Activated T-helper 1 cell treated with Interleukin-2 at 50 U/mL for 16 hours (primary cell): Measurements from ENCODE around the gene NT5DC4.
"Not testable (repeated sequence)": the region's sequence is repeated elsewhere in the genome, so short reads cannot be mapped to it uniquely, and the experiment has no call there.

Experiments
- DNase-seq: peaks from one replicate; pipeline ENCODE4 v3.0.0-alpha.2; 2020; ENCODE audit warnings: low read depth

The NT5DC4 gene

DNA sequence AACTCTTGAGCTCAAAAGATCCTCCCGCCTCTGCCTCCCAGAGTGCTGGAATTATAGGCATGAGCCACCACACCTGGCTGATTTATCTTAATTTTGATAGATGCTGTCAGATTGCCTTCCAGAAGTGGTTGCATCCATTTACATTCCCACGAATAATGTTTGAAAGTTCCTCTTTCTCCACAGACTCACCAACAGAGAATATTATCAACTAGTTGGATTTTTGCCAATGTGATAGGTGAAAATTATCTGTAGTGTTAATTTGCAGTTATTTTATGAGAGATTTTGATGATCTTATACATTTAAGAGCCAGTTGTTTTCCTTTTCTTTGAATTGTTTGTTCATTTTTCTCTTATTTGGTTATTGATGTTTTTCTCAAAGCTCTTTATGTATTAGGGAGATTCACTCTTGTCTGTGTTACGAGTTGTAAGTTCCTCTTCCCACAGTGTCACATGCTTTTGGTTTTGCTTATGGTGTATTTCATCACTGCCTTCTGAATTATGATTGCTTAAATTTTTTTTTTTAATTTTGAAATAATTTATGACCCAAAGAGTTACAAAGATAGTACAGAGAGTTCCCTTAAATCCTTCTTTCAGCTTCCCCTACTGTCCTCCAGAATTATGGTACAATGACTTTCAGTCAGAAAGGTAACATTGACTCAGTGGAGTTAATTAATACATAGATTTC lies 20.7 kb upstream of the NT5DC4 start:
- DNase-seq: no peak

DNA sequence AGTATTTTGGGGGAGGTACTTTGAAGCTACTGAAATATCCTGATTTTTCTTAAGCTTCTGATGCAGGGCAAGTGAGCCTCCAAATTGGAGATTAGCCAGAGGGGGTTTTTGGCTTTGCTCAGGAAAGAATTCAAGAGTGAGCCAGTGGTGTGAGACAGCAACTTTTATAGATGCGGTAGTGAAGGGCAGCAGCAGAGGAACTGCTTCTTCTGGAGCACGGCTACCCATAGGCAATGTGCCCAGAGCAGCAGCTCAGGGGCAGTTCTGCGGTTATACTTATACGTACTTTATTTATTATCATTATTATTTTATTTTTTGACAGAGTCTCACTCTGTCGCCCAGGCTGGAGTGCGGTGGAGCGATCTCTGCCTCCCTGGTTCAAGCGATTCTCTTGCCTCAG lies 19.8 kb upstream of the NT5DC4 start:
- DNase-seq: no peak

DNA sequence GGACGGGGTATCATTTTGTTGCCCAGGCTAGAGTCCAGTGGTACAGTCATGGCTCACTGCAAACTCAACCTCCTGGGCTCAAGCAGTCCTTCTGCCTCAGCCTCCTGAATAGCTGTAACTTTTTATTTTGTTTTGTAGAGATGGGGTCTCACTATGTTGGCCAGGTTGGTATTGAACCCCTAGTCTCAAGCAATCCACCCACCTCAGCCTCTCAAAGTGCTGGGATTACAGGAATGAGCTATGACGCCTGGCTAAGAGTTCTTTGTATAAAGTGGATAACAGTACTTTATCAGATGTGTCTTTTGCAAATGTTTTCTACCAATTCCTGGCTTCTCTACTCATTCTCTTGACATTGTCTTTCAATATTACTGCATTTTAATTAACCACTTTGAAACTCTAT lies 17.1 kb upstream of the NT5DC4 start:
- no peak for DNase-seq

- DNase-seq: no peak
Observed at GRCh38 chr2:112705575-112705974, 15.2 kb upstream of the NT5DC4 start.

DNA sequence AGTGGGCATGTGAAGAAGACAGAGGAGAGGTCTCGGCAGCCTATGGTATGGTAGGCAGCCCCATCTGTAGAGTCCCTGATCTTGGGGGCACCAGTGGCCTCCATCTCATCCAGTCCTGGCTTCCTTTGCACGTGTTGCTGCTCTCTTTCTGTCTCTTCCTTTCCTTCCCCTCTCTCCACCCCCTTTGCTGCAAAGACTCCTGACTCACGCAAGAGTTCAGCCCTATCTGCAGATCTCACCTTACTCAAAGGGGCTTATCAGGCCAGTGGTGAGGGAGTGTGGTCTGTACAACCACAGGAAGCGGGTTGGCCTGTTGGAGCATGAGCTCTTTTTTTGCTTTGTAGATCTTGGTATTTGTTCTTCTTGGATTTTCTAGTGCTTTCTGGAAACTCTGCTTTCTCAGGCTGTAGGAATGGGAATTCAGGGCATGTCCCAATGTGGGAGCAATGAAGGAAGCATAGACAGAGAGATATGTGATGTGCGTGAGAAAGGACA lies 14.6 kb upstream of the NT5DC4 start:
- no peak for DNase-seq

DNA sequence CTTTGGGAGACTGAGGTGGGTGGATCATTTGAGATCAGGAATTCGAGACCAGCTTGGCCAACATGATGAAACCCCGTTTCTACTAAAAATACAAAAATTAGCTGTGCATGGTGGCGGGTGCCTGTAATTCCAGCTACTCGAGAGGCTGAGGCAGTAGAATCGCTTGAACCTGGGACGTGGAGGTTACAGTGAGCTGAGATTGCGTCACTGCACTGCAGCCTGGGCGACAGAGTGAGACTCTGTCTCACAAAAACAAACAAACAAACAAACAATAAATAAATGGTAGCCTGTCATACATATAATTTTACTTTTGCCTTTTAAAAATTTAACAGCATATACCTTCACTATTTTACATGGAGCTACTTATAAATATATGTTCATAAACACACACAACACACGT lies 13.9 kb upstream of the NT5DC4 start:
- not testable (repeated sequence) for DNase-seq

DNA sequence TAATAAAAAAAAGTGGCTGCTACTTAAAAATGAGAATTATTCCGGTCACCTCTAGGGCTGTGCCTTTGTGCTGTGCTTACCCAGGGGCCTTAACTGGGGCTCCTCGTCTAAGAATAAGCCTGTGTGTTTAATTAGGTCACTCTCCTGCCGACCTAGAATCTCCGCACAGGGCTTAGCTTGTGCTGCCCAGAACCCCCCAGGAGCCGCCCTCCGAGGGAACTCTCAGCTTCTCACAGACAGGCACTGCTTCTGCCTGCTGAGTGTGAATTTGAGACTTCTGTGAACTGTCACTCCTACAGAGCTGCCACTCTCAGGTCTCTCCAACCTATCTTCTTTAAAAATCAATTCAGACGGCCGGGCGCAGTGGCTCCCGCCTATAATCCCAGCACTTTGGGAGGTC lies 11.9 kb upstream of the NT5DC4 start:
- DNase-seq: no peak

DNA sequence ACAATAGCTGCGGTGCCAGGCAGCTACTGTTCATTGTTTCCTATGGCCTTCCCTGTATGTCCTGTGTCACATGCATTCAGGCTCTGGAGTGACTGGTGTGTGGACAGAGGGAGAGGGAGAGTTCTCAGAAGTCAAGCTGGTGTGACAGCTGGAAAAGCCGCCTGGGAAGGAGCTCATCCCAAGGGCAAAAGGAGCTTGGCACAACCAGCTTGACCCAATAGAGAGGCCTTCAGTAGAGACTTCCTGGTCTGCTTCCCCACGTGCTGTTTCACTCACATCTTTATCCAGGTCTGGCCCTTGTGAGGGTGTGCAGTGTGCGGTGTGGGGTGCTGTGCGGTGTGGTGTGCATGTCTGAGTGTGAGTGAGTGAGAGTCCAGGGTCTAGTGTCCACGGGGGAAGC lies 11.1 kb upstream of the NT5DC4 start:
- DNase-seq: no peak

DNA sequence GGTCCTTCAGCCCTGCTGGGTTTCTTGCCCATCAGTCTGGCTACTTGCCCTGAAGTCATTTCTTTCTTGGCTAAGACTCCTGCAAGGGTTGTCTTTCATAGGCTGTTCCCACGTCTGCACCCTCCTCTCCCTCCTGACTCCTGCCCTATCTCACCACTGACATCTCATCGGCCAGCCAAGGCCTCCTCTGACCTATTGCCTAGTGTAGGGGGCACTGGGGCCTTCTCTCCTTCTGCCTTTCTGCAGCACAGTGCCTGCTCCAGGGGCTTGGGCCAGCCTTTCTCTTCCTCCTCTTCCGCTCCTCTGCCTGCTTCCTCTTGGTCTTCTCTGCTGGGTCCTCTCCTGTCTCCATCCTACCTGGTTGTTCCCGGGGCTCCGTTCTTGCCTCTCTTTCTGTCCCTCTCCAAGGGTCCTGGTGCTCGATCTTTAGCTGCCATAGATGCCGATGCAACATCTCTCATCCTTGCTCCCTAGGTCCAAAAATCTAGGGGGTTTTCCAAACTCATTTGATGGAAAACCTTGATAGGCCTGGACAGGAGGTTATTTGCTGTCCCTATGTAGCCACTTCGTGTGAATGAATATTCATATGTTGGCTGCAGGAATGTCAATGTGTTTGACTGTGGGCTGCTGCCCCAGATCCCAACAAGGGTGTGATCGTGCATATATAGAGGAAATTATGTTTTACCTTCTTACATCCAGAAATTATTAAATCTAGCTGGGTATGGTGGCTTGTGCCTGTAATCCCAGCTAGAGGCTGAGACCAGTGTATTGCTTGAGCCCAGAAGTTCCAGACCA lies 9.7 kb upstream of the NT5DC4 start:
- DNase-seq: no peak

DNA sequence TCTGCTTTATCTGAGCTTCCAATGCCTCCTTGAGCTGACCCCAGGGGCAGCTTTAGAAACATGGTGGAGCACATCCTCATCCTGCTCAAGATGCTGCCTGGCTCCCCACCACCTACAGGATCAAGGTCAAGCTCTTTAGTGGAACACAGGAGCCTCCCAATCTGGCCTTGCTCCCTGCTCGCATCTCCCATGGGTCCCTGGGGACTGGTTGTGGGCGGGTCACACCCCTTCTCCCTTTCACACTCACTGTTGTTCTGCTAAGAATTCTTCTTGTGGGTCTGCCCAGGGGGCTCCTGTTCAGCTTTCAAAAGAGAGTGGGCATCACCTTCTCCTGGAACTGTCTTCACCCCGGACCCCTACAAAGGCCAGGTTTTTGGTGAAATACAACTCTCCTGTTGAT lies 8.4 kb upstream of the NT5DC4 start:
- DNase-seq: no peak

DNA sequence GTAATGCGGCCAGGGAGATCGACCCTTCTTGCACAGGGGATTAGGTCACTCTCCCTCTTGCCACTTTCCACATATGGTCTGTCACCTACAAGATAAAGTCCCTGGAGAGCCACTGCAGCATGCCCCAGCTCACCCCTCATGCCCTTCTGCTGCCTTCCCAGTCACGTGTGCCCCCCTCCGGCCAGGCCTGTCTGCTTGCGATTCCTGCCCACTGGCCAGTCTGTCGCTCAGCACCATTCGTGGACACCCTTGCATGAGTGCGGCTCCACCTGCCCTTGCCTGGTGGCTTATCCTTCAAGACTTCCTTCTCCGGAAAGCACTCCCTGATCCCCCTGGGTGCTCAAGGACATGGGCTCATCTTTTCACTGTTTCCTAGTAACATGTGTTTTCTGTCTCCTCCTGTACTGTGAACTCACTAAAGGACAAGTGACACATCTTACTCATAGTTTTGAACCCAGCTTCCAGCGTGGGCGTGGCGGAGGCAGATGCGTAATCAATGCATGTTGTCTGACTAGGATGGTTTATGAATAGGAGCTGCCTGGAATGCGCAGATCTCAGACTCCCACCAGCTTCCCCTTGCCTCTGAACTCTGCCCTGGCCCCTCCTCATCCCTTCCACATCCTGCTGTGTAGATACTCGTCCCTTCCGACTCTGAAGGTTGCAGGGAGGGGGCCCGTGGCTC lies 7.8 kb upstream of the NT5DC4 start:
- no peak for DNase-seq

- DNase-seq: no peak
Observed at GRCh38 chr2:112713585-112713925, 7.3 kb upstream of the NT5DC4 start.

DNA sequence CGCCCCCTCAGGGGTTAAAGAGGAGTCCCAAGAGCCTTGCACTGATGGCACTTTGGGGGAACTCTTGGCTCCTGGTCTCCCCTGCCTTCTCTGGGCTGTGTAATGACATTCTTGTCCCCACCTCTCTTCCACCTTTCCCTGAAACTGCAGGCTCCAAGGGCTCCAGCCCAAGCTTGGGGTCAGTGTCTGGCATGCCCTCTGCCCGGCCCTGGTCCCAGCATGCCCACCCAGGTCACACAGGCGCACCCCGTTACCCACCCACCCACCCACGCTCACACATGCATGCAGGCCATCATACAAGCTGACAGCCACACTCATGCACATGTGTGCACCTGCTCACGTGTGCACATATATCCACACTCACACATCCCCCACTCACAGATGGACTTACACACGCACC lies 6.9 kb upstream of the NT5DC4 start:
- no peak for DNase-seq

GRCh38 chr2:112714331-112714730 lies 6.5 kb upstream of the NT5DC4 start:
- no peak for DNase-seq

DNA sequence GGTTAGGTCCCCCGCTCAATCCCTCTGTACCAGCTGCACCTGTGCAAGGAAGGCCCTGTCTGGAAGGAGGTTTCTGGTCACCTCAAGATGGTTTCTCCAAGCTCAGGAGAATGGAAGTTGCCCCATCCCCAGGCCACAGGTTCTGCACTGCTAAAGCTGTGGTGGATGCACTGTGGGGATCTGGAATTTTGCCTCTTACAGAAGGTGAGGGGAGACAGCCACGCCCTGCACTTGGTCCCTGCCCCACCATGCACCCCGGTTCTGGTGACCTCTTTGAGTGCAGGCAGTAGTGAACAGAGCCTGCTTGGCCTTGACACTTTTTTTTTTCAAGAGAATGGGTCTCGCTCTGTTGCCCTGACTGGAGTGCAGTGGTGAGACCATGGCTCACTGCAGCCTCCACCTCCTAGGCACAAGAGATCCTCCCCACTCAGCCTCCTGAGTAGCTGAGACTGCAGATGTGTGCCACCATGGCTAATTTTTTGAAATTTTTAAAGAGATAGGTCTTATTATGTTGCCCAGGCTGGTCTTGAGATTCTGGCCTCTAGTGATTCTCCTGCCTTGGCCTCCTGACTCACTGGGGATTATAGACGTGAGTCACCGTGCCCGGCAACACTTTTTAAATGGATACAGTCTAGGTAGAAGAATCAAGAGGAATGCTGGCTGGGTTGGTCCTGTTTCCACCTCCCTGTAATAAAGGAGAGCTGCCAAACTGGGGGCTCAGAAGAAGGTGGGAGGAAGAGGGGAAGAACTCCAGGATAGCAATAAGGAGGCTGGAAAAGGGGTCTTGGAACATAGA lies 5.8 kb upstream of the NT5DC4 start:
- DNase-seq: no peak

DNA sequence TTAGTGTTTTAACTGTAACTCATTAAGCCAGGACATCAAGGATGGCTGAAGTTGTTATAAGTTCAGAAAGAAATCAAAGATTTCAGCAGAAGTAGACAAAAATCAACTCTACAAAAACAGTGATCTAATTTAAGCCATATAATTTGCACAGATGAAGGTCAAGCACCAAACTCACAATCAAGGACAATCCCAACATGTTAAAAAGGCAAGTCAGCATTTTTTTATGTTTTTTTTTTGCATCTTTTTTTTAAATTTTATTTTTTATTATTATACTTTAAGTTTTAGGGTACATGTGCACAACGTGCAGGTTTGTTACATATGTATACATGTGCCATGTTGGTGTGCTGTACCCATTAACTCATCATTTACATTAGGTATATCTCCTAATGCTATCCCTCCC lies 4.7 kb upstream of the NT5DC4 start:
- DNase-seq: not testable (repeated sequence)

DNA sequence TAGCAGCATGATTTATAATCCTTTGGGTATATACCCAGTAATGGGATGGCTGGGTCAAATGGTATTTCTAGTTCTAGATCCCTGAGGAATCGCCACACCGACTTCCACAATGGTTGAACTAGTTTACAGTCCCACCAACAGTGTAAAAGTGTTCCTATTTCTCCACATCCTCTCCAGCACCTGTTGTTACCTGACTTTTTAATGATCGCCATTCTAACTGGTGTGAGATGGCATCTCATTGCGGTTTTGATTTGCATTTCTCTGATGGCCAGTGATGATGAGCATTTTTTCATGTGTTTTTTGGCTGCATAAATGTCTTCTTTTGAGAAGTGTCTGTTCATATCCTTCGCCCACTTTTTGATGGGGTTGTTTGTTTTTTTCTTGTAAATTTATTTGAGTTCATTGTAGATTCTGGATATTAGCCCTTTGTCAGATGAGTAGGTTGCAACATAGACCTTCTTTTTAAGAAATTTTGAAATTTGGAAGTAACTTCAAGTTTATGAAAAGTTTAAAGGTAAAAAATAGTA lies 3.9 kb upstream of the NT5DC4 start:
- DNase-seq: not testable (repeated sequence)

GRCh38 chr2:112718863-112719370 lies 1.9 kb upstream of the NT5DC4 start:
- DNase-seq: no peak

- DNase-seq: no peak
Observed at GRCh38 chr2:112721819-112722522, 1.2 kb downstream of the NT5DC4 start.

GRCh38 chr2:112722816-112723546 lies 2.2 kb downstream of the NT5DC4 start:
- DNase-seq: no peak
